Stimulated activated CD4-positive, alpha-beta T cell treated with anti-CD3 and anti-CD28 coated beads, Interleukin-4, amount 100 ng/mL, for 1 hour (primary cell): ENCODE results near the gene ERBB3.
A peak's percentile ranks its signal among the peaks of the same experiment; 100 is the strongest.
"Not testable (repeated sequence)": the region's sequence is repeated elsewhere in the genome, so short reads cannot be mapped to it uniquely, and the experiment has no call there.

ENCODE experiments used
- DNase-seq: peaks from one replicate; pipeline ENCODE4 v3.0.0-alpha.2; 2020

ERBB3 gene

GRCh38 chr12:56116267-56117081 lies 36.5 kb downstream of the ERBB3 start, which contains the start of gene RPL41:
TSS of gene RPL41 (plus strand) at chr12:56116633.
- peak; percentile 91 for DNase-seq

- not testable (repeated sequence) for DNase-seq
Measured at GRCh38 chr12:56117082-56117706, 37.2 kb downstream of the ERBB3 start.

GRCh38 chr12:56117778-56118687 lies 38.1 kb downstream of the ERBB3 start, which contains the start of gene ZC3H10:
TSS of gene ZC3H10 (plus strand) at chr12:56118266. CDS start at chr12:56120563, 2,297 bp downstream.
- peak; percentile 94 for DNase-seq

GRCh38 chr12:56118688-56119357 lies 38.9 kb downstream of the ERBB3 start:
- DNase-seq: no peak

GRCh38 chr12:56119361-56119796 lies 39.4 kb downstream of the ERBB3 start:
- peak; percentile 54 for DNase-seq

GRCh38 chr12:56120158-56120846 lies 40.3 kb downstream of the ERBB3 start:
- DNase-seq: no peak

- DNase-seq: no peak
Measured at GRCh38 chr12:56121204-56121870, 41.4 kb downstream of the ERBB3 start.

GRCh38 chr12:56122637-56123036 lies 42.7 kb downstream of the ERBB3 start:
- no peak for DNase-seq

- no peak for DNase-seq
Measured at GRCh38 chr12:56124133-56124532, 44.2 kb downstream of the ERBB3 start.

- no peak for DNase-seq
Measured at GRCh38 chr12:56126732-56127239, 46.8 kb downstream of the ERBB3 start.

- no peak for DNase-seq
Measured at GRCh38 chr12:56127485-56127887, 47.5 kb downstream of the ERBB3 start.

GRCh38 chr12:56127888-56128669 lies 48.1 kb downstream of the ERBB3 start, which contains the start of gene ESYT1:
TSS of gene ESYT1 (plus strand) at chr12:56128267. CDS start at chr12:56128320, 53 bp downstream.
- DNase-seq: peak; percentile 91

GRCh38 chr12:56128670-56129205 lies 48.8 kb downstream of the ERBB3 start:
- DNase-seq: peak; percentile 20

- DNase-seq: peak; percentile 58
Measured at GRCh38 chr12:56129206-56129941, 49.4 kb downstream of the ERBB3 start.

- DNase-seq: no peak
Measured at GRCh38 chr12:56129942-56130495, 50.1 kb downstream of the ERBB3 start.

- no peak for DNase-seq
Measured at GRCh38 chr12:56130876-56131275, 50.9 kb downstream of the ERBB3 start.

- no peak for DNase-seq
Measured at GRCh38 chr12:56134897-56135296, 54.9 kb downstream of the ERBB3 start.

- DNase-seq: no peak
Measured at GRCh38 chr12:56137853-56138571, 58.0 kb downstream of the ERBB3 start.
